HepG2 (cell line): ENCODE data around the gene RAB40C. TPM values are rescaled to one million over a fixed set of nuclear protein-coding genes. Genes with fewer than 3 reads are reported as not detected.

Experiments
- ATF2 ChIP-seq: sonication (generic); formaldehyde crosslinking; IDR thresholded peaks from 2 replicates; pipeline ENCODE4 v1.4.0; 2020; ENCODE audit warnings: missing genetic modification reagents
- CEBPZ ChIP-seq: IDR thresholded peaks from 2 replicates; pipeline ENCODE4 v1.6.1; 2012; ENCODE audit warnings: low read length, improper control_type of control experiment
- FOXK2 ChIP-seq: fragments of 450-650 bp; IDR thresholded peaks from 2 replicates; pipeline ENCODE4 v1.6.1; 2016
- HOXA3 ChIP-seq: sonication (generic); formaldehyde crosslinking; IDR thresholded peaks from 2 replicates; pipeline ENCODE4 v1.5.0; 2020; ENCODE audit warnings: missing genetic modification reagents
- KLF9 ChIP-seq: IDR thresholded peaks from 2 replicates; pipeline ENCODE4 v1.6.1; 2016; ENCODE audit warnings: low read depth
- NAIF1 ChIP-seq: sonication (generic); formaldehyde crosslinking; IDR thresholded peaks from 2 replicates; pipeline ENCODE4 v1.5.0; 2020; ENCODE audit warnings: mild to moderate bottlenecking, missing genetic modification reagents, borderline replicate concordance
- NR2C2 ChIP-seq: sonication (generic); formaldehyde crosslinking; IDR thresholded peaks from 2 replicates; pipeline ENCODE4 v1.4.0; 2020; ENCODE audit warnings: missing genetic modification reagents, mild to moderate bottlenecking, moderate library complexity, borderline replicate concordance
- PCBP1 ChIP-seq: fragments of 200-400 bp; formaldehyde crosslinking; IDR thresholded peaks from 2 replicates; pipeline ENCODE4 v1.6.1; 2017; ENCODE audit warnings: mild to moderate bottlenecking, low read depth, low read length, borderline replicate concordance
- STAT6 ChIP-seq: sonication (generic); formaldehyde crosslinking; IDR thresholded peaks from 2 replicates; pipeline ENCODE4 v1.4.0; 2020; ENCODE audit warnings: missing genetic modification reagents, mild to moderate bottlenecking, borderline replicate concordance
- ZNF205 ChIP-seq: IDR thresholded peaks from 2 replicates; pipeline ENCODE4 v1.6.1; 2018; ENCODE audit warnings: missing biosample characterization, missing genetic modification reagents
- ZNF318 ChIP-seq: sonication (generic); formaldehyde crosslinking; IDR thresholded peaks from 2 replicates; pipeline ENCODE4 v1.4.0; 2020; ENCODE audit warnings: mild to moderate bottlenecking, missing genetic modification reagents
- ZNF615 ChIP-seq: sonication (generic); formaldehyde crosslinking; IDR thresholded peaks from 2 replicates; pipeline ENCODE4 v1.5.0; 2020; ENCODE audit warnings: mild to moderate bottlenecking, missing genetic modification reagents, borderline replicate concordance
- polyA plus RNA-seq, 8 experiments: library from polyadenylated mRNA; depleted of rRNA in 3 of 8; stranded (reverse) in 7 of 8; unstranded in 1 of 8; fragments of >200 nt; fragmentation: Illumina TruSeq in 4 of 8; extraction: Trizol in 4 of 8; gene quantifications; 2 replicates each; pipeline versions ENCODE4 v1.2.1 to v1.2.3, GENCODE V29; 2011 to 2016; ENCODE audit warnings: low read depth in 4 of 8, missing spikeins in 1 of 8, mixed read lengths in 1 of 8; ENCODE audit not compliant: insufficient read depth in 1 of 8
- total RNA-seq, 5 experiments: library from RNA; depleted of rRNA; stranded (reverse); fragments of >200 nt; fragmentation: Illumina TruSeq; extraction: Trizol; gene quantifications; 2 replicates each; pipeline ENCODE4 v1.2.3, GENCODE V29; 2016; ENCODE audit warnings: low read depth in 1 of 5

RAB40C gene
- total and polyA plus RNA-seq, 2 of the 13 experiments (the other 11 are each of a cell fraction or from before 2014, with no cell fraction given): 7.7 to 11.5 TPM

- TF ChIP-seq NR2C2 (CRISPR knock-in tag): peak; percentile 55; the same call in 1 of the 2 replicates
- TF ChIP-seq ZNF615 (CRISPR knock-in tag): no peak
- no peak for TF ChIP-seq ATF2 (CRISPR knock-in tag)
- no peak for TF ChIP-seq KLF9 (CRISPR knock-in tag)
- no peak for TF ChIP-seq FOXK2
- peak; percentile 37 for TF ChIP-seq HOXA3 (CRISPR knock-in tag)
- no peak for TF ChIP-seq ZNF318 (CRISPR knock-in tag)
- no peak for TF ChIP-seq STAT6 (CRISPR knock-in tag)
- no peak for TF ChIP-seq NAIF1 (CRISPR knock-in tag)
- no peak for TF ChIP-seq PCBP1
- TF ChIP-seq ZNF205: no peak
- TF ChIP-seq CEBPZ: no peak
Observed at GRCh38 chr16:569445-570254, 20.2 kb upstream of the RAB40C start, which contains the start of gene PIGQ (continued).
